ENCODE measurements around the gene CLCC1.
"Not testable (repeated sequence)": the region's sequence is repeated elsewhere in the genome, so short reads cannot be mapped to it uniquely, and the experiment has no call there.

The CLCC1 gene

DNA sequence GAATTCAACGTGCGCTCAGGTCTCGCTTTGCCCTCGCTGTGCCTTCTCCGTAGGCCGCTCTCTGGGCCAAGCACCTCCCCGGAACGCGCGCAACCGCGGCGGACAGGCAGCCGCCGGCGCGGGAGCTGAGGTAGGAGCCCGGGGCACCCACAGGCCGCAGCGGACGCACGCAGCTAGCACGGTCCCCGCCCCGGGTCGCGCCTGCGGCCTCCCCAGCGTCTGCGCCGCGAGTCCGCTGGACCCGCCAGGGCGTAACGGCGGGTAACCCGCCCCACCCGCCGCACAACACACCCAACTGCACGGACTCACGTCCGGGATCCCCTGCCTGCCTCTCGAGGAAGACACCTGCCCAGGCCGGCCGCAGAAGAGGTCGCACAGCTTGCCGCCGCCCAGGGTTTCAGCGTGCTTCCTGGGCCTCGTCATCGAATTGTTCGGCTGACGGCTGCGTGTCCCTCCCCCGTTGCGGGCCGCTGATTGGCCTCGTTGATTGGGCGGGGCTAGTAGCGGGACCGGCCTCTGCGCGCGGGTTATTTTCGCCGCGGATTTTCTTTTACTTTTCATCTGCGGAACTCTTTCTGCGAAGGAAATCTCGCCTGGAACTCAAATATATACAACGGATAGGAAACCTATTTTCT lies at the start of gene CLCC1:
CLCC1 (minus strand) TSS at position 433 of the 635 bp plus-strand sequence. CDS start 13,047 bp downstream, outside the sequence.
- peak; percentile 97 for DNase-seq (ENCODE audit: low spot score)

GRCh38 chr1:109011335-109011734 lies 48.1 kb upstream of the CLCC1 start:
- DNase-seq (ENCODE audit: low spot score), result no peak

DNA sequence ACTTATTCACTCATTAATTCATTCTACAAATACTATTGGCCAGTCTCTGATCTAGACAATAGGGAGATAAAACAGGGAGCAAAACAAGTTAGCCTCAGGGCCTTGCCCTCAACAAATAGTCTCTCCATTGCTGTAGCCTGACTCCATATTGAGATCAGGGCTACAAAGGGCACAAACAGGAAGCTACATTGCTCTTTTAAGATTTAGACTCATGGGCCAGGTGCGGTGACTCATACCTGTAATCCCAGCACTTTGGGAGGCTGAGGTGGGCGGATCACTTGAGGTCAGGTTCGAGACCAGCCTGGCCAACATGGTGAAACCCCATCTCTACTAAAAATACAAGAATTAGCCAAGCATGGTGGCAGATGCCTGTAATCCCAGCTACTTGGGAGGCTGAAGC lies 33.3 kb upstream of the CLCC1 start:
- DNase-seq (ENCODE audit: low spot score), result not testable (repeated sequence)

DNA sequence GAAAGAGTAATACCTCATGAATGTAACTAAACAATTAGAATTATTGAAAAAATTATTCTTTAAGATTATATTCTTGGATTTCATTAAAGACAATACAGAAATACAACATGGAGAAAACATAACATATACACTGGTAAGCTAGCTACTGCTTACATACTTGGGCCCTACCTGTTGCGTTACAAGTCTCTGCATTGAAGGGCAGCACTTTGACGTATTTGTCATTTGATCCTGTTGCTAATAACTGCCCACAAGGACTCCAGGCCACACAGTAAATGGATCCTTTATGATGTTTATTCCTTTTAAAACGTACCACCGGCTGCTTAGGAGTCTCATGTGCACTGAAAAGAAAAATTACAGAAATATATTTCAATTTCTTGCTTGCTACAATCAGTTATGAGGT lies 19.8 kb upstream of the CLCC1 start:
- DNase-seq (ENCODE audit: low spot score), result no peak

DNA sequence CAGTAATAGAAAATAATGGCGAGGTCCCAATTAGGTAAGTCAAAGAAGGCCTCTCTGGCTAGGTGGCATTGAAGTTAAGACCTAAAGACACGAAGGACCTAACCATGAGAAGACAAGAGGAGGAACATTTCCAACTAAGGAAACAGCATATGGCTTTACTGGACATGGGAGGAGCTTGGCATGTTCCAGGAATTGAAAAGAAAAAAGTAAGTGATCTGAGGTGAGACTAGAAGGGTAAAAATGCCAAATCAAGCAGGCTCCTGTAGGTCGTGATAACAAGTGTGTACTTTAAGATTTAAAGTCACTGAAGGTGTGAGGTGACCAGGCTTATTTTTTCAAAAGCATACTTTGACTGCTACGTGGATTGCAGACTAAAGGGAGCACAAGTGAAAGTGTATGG lies 13.4 kb upstream of the CLCC1 start:
- DNase-seq (ENCODE audit: low spot score), result no peak

DNA sequence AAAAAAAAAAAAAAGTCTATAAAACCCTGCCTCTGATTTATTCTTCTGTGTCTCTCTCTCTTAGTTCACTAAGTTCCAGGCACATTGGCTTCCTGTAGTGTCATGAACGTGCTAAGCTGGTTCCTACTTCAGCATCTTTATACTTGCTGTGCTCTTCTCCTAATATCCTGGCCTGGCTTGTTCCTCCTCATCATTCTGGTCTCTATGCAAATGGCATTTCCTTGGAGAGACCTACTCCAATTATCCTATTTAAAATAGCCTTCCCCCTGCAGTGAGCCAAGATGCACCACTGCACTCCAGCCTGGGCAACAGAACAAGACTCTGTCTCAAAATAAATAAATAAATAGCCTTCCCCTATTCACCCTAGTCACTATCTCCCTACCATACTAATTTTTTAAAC lies 9.7 kb upstream of the CLCC1 start:
- DNase-seq (ENCODE audit: low spot score), result no peak

- no peak for DNase-seq (ENCODE audit: low spot score)
These were observed 6.1 kb upstream of the CLCC1 start for GRCh38 chr1:108969346-108969745.

- DNase-seq (ENCODE audit: low spot score), result no peak
These were observed 618 bp downstream of the CLCC1 start for GRCh38 chr1:108962681-108963051.

DNA sequence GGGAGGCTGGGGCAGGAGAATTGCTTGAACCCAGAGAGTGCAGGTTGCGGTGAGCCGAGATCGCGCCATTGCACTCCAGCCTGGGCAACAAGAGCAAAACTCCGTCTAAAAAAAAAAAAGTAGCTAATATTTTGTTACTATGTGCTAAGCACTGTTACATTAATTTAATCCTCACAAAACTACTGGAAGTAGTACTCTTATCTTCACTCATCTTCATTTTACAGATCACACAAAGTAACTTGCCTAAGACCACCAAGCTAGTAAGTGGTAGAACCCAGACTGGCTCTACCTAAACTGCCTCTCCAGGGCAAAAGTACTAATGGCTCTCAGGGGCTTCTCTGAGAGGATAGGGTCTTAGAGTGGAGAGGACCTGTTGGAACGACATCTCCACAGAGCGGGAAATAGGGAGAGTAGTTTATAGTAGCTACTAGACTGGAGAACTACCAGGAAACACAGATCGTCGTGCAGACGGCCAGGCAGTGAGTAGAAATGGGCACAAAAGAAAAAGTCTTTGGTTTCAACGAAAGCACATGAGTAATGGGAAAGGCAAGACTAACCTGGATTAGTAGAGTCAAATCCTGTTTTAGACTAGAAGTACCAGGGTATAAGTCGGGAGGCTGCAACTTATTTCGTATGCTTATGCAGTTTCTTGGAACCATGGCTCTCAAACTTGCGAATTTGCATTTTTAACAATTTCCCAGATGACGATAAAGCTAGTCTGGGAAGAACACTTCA lies 1.4 kb downstream of the CLCC1 start:
- no peak for DNase-seq (ENCODE audit: low spot score)

GRCh38 chr1:108961198-108961597 lies 2.1 kb downstream of the CLCC1 start:
- no peak for DNase-seq (ENCODE audit: low spot score)

GRCh38 chr1:108960719-108961118 lies 2.6 kb downstream of the CLCC1 start:
- DNase-seq (ENCODE audit: low spot score), result no peak

DNA sequence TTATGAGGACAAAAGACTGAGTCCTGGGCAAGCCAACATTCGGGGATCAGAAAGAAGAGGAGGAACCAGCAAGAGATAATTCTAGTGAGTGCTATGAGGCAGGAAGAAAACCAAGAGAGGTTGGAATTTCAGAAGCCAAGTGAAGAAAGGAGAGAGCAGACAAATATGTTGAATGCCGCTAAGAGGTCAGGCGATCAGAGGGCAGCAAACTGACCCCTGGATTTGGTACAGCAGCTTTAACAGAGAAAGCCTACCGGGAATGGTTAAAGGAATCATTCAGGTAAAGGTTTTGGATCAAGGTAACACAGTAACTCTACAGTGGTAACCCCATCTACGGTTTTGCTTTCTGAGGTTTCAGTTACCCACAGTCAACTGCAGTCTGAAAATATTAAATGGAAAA lies 5.4 kb downstream of the CLCC1 start:
- DNase-seq (ENCODE audit: low spot score), result no peak

- no peak for DNase-seq (ENCODE audit: low spot score)
These were observed 7.4 kb downstream of the CLCC1 start for GRCh38 chr1:108955881-108956280.

DNA sequence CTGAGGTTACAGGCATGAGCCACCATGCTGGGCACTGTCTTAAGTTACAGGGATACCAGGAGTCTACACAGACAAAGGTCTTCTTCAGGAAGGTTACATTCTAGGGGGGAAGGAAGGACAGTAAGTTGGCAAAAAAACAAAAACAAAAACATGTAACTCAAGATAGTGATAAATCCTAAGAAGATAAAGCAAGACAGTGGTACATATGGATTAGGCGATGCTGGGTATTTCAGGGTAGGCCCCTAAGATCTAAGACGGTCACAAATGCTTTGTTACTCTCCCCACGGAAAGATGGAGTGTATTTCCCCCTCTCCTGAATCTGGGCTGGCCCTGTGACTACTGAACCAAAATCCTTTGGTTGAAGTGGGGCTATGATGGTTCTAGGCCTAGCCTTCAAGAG lies 8.2 kb downstream of the CLCC1 start:
- DNase-seq (ENCODE audit: low spot score), result no peak

DNA sequence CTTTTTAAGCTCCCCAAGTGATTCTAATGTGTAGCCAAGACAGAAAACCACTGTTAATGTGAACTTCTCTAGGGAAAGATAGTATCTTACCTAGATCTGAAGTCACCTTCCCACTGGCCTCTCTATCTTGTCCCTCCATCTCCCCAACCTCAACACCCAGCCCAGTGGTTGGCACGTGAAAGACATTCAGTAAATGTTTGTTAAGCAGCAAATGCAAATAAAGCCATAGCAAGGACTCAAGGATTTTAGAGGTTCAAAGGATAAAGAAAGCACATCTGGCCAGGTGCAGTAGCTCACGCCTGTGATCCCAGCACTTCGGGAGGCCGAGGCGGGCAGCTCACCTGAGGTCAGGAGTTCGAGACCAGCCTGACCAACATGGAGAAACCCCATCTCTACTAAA lies 9.8 kb downstream of the CLCC1 start:
- DNase-seq (ENCODE audit: low spot score), result no peak

DNA sequence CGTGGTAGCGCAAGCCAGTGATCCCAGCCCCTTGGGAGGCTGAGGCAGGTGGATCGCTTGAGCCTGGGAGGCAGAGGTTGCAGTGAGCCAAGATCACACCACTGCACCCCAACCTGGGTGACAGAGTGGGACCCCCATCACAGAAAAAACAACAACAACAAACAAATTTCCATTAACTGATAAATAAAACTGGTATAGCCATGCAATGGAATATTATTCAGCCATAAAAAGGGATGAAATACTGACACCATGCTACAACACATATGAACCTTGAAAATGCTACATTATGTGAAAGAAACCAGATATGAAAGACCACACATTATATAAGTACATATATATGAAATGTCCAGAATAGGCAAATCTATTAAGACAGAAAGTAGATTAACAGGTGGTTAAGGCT lies 12.0 kb downstream of the CLCC1 start:
- DNase-seq (ENCODE audit: low spot score), result no peak

GRCh38 chr1:108949044-108949443 lies 14.2 kb downstream of the CLCC1 start:
- DNase-seq (ENCODE audit: low spot score), result no peak

DNA sequence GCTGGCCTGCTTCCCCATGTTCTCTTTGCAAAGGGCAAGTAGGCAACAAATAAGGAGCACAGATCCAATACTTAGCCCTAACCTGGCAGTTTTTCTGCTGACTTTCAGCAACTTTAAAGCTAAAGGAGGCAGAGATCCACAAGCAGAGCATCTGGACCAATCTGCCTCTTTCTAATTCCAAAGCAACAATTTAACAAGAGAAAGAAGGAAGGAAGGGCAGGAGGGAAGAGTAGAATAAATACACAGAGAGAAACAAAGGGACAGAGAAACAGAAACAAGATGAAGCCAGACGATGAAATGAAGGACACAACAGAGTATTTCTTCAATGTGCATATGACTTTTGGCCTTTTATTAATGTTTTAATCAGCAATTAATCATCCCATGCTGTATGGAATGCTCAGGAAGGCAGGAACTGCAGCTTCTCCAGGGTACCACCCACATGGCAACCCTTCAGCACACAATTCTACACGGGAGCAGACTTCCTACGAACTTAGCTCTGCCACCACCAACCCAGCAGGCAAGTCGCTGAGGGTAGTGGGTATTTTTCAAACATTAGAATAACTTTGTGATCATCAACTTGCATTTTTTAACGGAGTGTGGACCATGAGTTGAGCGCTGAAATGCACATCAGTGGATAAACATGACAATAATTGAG lies 15.3 kb downstream of the CLCC1 start:
- DNase-seq (ENCODE audit: low spot score), result peak; percentile 24

DNA sequence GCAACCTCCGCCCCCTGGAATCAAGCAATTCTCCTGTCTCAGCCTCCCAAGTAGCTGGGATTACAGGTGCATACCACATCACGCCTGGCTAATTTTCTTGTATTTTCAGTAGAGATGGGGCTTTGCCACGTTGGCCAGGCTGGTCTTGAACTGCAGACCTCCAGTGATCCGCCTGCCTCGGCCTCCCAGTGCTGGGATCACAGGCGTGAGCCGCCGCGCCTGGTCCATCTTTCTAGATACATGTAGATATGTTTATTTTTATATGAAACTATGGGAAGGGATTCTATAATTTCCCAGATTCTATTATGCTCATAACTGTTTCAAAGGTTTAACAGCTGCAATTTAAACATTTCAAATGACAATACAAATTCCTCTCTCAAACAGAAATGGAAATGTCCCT lies 27.1 kb downstream of the CLCC1 start:
- DNase-seq (ENCODE audit: low spot score), result no peak

- DNase-seq (ENCODE audit: low spot score), result no peak
These were observed 29.3 kb downstream of the CLCC1 start for GRCh38 chr1:108933944-108934343.

GRCh38 chr1:108927565-108927964 lies 35.7 kb downstream of the CLCC1 start:
- DNase-seq (ENCODE audit: low spot score), result not testable (repeated sequence)

GRCh38 chr1:108925920-108926319 lies 37.4 kb downstream of the CLCC1 start:
- DNase-seq (ENCODE audit: low spot score), result no peak

DNA sequence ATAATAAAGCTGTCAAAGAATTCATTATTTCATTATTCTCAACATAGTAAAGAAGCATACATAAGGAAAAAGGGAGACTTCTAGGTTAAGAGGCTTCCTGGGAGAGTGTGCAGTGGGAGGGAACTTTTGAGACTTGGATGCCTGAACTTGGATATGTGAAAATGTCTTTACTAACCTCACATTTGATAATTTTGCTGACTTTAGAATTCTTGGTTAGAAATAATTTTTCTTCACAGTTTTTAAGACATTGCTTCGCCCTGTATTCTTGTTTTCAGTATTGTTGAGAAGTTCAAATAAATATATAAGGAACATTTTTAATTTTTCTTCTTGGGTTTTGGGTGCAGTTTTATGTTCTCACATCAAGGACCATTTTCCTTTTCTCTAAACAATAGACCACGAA lies 46.5 kb downstream of the CLCC1 start:
- no peak for DNase-seq (ENCODE audit: low spot score)

Data from AG08395 (cell line).